Hematopoietic multipotent progenitor cell treated with erythropoietin and hydrocortisone succinate and interleukin-3 and kit ligand, for 17 days (in vitro differentiated cells): ENCODE measurements around the gene DNAAF8.
"Not testable (repeated sequence)": the region's sequence is repeated elsewhere in the genome, so short reads cannot be mapped to it uniquely, and the experiment has no call there.

Experiments used
- DNase-seq: peaks from one replicate; pipeline ENCODE4 v3.0.0-alpha.2; 2015; ENCODE audit warnings: low spot score

The DNAAF8 gene

DNA sequence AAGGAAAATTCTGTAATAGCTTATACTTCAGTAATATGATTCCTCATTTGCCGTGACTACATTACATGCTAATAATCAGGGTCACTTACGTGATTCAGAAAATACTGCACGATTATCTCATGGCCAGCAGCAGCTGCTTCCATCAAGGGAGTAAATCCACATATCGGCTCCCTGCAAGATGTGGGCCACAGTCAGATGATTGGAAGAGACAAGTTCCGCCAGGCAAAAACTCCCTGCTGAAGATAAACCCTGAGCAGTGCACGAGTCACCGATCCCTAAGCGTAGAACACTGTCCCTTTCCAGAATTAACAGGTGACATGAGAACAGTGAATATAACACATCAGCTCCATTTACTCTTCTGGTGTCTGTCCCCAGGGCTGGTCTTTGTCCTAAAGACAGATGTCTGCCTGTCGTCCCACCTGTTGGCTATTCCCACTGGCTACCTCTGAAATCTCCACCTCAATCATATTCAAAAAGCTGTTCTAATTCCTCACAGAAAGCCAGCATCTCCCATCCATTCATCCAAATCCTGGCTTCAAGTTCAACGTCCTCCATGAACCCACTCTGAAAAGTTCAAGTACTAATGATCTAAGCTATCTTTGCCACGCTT lies 9.6 kb upstream of the DNAAF8 start:
- no peak for DNase-seq

DNA sequence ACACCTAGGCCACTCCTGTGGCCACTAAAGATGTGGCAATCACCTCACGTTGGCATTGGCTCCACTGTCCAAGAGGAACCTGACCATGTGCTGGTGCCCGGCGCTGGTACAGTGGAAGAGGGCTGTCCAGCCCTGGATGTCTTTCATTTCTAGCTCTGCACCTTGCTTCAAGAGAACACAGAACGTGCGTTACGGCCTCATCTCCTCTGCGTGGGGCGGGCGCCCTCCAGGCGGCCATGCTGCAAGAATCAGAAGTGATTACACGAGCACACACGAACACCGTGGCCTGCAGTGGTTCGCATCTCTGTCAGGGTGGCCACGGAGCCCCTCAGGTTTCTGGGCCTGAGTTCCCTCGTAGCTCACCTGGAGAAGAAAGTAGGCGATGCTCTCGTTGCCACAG lies 7.7 kb upstream of the DNAAF8 start:
- DNase-seq, result no peak

DNA sequence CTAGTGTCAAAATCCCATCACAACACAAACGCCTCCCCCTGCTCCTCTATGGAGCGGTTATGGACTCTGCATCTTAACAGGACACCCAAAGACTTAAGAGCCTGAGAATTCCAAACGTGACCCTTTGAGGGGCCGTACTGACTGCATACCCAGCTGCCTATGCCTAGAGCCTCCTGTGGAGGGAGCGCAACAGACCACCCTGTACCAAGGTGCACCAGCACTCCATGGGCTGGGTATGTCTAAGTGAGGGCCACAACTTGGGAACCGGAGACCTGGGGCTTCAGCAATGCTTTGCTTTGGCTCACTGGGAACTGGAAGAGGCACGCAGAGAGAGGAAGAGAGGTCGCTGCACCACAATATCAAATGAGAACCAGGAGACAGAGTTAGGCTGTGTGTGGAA lies 5.7 kb upstream of the DNAAF8 start:
- DNase-seq, result no peak

DNA sequence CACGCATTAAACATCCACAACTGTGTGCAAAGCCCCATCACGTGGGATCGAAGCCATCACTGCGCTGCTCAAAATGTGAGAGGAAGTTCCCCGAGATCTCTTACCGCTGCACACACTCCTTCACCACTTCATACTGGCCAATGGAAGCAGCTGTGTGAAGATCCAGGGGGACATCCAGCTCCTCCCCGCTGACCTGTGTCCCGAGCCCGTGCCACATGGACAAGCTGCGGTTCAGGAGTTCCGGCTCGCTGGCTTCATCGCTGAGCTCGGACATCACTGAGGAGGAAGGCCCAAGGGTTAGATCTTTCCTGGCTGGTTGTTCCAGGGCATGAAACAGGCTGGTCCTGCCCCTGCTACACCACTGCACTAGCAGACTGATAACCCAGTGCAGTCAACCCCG lies 4.5 kb upstream of the DNAAF8 start:
- no peak for DNase-seq

DNA sequence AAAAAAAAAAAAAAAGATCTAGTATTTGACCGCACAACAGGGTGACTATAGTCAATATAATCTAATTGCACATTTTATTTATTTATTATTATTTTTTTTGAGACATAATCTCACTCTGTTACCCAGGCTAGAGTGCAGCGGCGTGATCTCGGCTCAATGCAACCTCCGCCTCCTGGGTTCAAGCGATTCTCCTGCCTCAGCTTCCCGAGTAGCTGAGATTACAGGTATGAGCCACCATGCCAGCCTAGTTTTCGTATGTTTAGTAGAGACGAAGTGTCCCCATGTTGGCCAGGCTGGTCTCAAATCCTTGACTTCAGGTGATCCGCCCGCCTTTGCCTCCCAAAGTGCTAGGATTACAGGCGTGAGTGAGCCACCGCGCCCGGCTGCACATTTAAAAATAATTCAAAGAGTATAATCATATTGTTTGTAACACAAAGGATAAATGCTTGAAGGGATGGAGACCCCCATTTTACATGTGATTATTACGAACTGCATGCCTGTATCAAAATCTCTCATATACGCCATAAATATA lies 1.1 kb upstream of the DNAAF8 start:
- no peak for DNase-seq

DNA sequence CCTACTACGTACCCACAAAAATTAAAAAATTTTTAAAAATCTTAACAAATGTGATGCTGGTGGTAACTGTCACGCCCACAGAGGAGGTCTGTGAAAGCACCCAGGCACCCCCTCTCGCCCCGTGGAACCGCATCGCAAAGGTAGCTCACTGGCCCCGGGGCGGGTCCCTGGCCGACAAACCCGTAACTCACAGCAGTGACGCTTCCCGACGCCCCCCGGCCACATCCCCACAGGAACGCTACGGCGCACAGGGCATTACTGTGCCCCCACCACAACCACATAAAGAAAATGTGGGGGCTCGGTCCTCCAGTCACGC lies 632 bp upstream of the DNAAF8 start:
- DNase-seq, result no peak

DNA sequence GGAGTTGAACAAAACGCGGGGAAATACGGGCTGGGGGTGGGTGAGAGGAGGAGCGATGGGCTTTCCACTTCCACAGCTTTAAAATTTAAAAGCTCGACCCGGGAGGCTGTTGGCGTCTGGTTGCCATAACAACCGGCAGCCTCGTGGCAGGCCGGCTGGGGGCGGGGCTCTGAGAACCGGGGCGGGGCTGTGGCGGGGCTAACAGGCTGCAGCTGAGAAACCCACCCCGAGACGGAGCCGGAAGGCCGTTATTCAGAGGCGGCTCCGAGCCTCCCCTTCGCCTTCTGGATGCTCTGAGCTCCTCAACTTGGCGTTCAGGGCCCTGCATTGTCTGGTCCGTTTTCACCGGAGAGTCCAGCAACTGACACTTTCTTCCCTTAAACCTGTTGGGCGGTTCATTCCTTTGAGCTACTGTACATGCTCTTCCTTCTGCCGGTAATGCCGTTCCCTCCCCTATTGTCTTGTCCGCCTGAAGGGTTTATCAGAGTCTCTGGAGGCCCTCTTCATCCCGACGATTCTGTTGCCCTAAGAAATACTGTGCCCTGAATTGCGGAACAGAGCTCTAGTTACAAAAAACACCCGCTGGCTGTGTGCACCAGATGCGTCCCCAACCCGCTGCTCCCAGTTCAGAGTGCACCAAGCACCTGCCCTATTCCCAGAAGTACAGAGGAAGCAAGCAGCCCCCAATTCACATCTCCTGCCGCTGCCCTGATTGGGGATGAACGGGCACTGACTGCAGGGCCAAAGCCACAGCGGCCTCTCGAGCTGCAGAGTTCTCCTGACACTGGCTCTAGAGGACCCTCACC lies 596 bp downstream of the DNAAF8 start:
- DNase-seq, result peak; percentile 79

DNA sequence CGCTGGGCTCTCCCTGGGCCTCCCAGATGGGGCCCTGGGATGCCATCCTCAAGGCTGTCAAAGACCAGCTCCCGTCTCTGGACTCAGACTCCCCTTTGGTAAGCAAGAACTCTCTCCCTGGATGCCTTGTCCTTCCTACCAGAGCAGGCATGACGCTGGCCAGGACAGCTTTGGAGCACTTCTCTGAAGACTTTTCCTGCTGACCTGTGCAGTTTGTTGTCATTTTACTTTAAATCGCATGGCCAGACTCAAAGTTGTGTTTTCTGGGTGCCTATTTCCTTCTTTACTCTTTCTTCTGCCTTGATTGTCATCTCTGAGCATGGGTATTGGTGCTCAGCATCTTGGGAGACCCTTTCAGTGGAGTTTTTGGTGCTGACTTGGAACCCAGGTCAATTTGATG lies 2.2 kb downstream of the DNAAF8 start:
- no peak for DNase-seq

DNA sequence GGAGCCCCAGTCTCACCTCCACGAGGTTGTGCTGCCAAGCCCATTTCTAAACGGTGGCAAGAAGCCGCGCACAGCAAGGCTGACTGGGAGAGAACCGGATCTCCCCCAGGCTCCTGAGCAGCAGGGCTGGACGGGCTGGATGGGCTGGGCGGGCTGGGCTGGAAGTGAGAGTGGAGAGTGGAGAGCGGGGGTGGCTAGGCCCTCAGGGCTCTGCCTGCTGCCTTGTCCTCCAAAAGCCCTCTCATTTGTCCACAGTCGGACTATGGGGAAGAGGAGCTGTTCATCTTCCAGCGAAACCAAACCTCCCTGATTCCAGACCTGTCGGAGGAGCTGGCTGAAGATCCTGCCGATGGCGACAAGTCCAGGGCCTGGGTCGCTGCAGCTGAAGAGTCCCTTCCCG lies 3.2 kb downstream of the DNAAF8 start:
- no peak for DNase-seq

DNA sequence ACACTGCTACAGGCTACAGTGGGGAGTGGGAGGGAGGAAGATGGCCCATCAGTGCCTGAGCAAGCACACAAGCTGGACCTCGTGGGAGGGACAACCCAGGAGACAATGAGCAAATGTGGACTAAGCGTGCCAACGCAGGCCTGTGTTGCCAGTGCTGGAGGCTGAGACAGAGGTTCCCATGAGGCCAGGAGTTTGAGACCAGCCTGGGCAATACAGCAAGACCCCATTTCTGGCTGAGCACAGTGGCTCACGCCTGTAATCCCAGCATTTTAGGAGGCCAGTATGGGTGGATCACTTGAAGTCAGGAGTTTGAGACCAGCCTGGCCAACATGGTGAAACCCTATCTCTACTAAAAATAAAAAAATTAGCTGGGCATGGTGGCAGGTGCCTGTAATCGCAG lies 4.0 kb downstream of the DNAAF8 start:
- DNase-seq, result not testable (repeated sequence)

DNA sequence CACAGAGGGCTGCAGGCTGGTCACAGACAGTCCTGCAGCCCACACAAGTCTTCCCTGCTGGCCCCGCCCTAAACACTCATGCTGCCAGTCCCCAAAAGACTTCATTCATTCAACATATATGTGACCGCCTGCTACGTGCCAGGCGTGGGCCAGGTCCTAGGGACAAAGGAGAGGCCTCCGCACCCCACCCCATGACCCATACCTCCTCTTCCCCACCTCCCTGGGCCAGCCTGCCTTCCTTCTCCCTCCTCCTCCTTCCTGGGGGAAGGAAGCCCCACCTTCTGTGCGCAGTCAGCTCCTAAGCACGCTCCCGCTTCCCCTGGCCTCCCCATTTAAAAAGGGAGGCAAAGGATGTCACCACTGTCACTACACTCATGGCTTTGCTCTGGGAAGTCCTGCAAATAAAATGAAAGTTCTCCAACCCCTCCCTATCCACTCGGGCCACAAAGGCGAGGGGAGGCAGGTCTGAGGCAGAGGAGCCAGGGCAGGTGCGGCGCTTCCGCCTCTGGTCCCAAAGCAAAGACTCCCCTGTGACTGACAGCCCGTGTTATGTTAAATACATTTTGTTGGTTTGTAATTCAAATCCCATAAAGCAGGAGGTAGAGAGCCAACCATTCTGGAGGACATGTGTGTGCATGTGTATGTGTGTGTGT lies 9.0 kb downstream of the DNAAF8 start:
- no peak for DNase-seq

DNA sequence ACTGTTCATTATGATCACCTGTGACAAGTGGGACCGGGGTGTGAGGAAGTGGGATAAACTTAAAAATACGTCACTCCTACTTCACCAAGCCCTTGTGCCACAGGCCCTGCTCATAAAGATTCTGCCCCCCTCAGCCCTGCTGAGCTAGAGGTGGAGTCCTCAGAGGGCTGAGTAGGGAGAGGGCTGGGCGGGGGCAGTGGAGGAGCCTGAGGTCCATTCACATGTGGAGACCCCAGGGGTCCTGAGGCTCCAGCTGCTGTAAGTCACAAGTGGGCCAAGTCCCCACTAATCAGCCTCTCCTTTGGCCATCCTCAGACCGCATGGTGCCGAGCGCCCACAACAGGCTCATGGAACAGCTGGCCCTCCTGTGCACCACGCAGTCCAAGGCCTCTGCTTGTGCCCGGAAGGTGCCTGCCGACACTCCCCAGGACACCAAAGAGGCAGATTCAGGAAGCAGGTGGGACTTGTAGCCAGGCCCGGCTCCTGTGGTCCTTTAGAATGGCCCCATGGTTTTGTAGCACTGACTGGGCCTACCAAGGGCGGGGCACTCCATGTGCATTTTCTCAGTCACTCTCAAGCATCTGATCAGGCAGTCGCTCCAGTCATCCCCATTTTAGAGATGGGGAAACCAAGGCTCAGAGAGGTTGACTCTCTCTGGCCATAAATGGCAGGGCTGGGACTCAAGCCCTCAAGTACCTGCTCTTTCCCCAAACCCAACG lies 10.4 kb downstream of the DNAAF8 start:
- no peak for DNase-seq

DNA sequence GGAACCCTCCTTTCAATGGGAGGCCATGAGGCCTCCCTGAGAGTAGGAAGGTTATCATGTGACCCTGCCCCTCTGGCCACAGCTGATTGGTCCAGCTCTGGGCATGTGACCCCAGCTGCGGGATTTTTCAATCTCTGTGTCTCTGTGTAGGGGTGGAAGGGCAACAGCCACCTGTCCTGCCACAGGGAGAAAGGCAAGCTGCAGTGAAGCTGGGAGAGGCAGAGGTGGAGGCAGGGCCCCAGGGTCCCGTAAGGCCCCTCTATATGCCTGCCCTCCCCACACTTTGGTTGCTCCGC lies 10.9 kb downstream of the DNAAF8 start:
- DNase-seq, result no peak

DNA sequence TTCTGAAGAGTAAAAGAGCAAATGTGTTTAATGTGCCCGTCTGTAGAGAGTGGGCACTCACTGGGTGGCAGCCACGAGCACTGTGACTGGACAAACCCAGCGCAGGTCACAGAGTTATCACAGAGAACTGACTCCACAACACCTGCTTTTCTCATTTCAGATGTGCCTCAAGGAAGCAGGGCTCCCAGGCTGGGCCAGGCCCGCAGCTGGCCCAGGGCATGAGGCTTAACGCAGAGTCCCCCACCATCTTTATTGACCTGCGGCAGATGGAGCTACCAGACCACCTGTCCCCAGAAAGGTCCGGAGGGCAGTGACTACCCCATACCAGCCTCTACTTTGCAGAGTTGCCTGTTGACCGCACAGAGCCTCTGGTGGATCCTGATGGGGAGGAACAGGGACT lies 11.9 kb downstream of the DNAAF8 start:
- DNase-seq, result no peak

DNA sequence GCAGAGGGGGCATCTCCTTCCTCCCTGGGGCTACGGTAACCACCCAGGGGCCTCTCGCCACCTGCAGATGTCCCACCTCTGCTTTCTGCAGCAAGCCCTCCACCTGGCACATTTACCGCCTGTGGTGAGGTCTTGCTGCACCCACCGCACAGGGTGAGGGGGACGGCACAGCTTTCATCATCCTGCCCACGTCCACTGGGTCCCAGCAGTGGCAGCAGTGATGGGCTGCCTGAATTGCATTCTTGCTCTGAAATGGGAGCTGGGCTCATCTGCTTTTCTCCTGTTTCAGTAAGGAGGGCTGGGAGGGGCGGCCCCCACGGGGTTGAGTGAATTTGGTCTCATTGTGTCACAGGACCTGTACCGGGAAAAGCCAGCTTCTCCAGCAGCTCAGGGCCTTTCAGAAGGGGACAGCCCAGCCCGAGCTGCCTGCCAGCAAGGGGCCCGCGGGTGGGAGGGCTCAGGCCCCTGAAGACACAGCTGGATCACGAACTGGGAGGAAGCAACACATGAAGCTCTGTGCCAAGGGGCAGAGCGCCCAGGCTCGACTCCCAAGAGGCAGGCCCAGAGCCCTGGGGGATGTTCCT lies 12.7 kb downstream of the DNAAF8 start:
- no peak for DNase-seq

DNA sequence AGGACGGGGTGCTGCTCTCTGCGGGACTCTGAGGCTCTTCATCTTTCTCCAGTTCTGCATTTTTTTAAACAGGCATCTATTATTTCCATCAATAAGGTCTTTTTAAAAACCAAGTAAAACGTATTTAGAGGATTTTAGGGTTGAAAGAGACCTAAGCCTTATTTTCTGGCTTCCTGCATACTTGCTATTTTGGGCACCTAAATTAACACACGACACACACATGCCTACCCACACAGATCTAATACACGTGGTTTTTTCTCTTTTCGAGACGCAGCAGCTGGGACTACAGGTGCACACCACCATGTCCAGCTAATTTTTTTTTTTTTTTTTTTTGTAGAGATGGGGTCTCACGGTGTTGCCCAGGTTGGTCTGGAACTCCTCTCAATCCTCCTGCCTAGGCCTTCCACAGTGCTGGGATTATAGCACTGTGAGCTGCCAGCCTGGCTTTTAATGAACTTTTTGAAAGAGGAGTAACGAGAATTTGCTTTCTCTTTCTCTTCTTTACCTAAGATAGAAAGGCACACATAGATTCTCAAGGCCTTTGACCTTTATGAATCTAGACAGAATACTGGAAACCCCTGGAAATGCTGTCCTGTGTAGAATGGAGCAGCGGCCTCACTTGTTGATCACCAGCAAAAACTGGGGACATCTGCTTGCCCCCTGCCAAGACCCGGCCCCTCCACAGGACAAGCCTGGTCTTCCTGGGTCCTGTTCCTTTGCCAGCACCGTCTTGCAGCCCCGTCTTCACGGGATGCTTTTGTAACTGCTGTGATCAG lies 13.8 kb downstream of the DNAAF8 start:
- DNase-seq, result no peak

DNA sequence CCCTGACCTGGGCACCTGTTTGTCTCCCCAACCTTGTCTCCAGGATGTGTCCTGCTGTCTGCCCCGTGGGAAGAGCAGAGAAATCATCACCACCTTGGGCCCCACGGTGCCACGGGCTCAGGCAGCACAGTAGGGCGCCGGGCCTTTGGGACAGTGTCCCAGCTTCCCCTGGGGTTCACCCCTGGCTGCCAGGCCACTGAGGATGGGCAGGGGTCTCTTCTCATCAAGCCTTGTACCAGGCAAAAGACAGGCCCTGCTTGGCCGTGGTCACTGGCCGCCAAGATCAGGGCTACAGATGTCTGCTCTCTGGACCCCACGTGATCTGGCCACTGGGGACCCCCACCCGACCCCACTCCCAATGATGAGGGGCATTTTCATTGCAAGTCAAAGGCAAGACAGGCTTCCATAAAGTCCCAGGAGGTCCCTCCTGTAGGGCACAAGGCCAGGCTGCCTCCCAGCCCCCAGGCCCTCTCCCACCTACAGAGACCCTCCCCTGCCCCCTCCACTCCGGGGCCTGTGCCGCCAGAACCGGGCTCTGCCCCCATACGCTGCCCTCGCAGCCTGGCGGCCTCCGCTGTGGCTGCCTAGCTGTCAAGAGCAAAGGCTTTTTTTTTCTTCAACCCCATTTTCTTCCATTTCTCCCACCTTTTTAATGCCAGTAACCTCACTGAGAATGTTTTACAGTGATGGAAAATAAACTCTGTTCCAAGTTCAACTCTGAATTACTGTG lies 14.5 kb downstream of the DNAAF8 start:
- DNase-seq, result no peak

DNA sequence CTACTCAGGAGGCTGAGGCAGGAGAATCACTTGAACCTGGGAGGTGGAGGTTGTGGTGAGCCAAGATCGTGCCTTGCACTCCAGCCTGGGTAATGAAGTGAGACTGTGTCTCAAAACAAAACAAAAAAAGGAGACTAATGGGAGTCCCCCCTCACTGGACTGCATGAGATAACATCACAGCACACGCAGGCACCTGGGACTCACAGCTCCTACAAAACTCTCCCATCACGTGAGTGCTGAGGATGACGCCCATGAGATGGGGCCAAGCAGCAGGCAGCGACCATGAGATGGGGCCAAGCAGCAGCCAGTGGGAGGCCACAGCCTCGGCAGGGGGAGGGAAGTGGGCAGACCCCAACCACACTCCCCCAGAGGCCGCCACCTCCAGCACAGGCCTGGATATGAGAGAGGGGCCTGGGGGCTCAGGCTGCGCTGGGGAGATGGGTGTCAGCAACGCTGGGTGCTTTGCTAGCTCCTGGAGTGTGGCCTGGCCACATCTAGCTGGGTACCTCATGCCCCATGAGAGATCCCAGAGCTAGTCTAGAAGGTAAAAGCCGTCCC lies 15.4 kb downstream of the DNAAF8 start:
- DNase-seq, result no peak

DNA sequence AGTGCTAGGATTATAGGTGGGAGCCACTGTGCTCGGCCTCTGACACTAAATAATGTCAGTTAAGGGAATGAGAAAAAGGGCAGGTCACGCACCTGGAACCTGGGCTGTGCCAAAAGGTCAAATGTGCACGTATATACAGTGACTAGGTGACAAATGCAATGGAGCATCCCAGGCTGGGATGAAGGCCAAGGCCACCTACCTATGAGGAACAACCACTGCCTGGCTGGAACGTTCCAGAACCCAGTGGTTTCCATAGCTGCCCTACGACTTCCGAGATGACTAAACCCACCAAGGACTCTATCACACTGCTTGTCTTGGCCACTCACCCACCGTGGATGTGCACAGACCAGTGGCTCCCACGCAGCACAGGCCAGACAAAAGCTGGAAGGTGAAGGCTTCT lies 16.6 kb downstream of the DNAAF8 start:
- DNase-seq, result no peak

DNA sequence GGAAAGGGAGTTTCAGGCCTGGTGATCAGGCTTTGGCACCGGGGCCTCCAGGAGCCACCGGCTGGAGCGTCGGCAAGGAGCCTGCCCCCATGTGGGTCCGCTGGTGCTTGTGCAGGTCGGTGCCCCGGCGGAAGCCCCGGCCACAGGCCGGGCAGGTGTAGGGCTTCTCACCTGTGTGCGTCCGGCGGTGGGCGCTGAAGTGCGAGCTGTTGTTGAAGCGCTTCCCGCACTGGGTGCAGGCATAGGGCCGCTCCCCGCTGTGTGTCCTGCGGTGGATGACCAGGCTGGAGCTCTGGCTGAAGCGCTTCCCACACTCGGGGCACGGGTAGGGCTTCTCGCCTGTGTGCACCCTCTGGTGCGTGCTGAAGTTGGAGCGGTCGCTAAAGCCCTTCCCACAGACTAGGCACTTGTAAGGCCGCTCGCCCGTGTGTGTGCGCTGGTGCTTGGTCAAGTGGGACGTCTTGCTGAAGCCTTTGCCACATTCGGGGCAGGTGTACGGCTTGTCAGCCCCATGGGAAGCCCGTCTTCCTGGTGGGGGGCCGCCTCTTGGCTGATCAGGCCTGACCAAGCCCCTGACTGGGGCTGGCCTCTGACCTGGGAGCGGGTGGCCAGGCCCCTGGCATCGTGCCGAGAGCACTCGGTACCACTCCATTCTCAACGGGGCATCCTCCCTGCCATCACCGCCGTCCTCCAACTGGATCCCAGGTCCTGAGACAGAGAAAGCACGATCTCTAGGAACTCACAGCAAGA lies 18.2 kb downstream of the DNAAF8 start:
- no peak for DNase-seq
